H1 (cell line): Measurements from ENCODE around the gene OVCH1.

ENCODE experiments used
- EGR1 ChIP-seq: IDR thresholded peaks from 2 replicates; pipeline ENCODE4 v1.6.1; 2011; ENCODE audit warnings: low read depth, low read length, borderline replicate concordance
- MAFK ChIP-seq: IDR thresholded peaks from 2 replicates; pipeline ENCODE4 v1.6.1; 2012; ENCODE audit warnings: low read depth, mild to moderate bottlenecking, improper control_type of control experiment, low read length
- NRF1 ChIP-seq: IDR thresholded peaks from 2 replicates; pipeline ENCODE4 v1.6.1; 2011; ENCODE audit warnings: mild to moderate bottlenecking, low read depth, low read length, improper control_type of control experiment
- PHF8 ChIP-seq: fragments of 200-600 bp; sonication (generic); conservative IDR thresholded peaks from 2 replicates; pipeline ENCODE4 v1.7.1; 2012; ENCODE audit warnings: low read depth, mild to moderate bottlenecking, inconsistent platforms, low read length, moderate library complexity
- POLR2A ChIP-seq, 2 experiments: IDR thresholded peaks; 1 replicate in 1 of 2; 2 replicates in 1 of 2; pipeline ENCODE4 v1.6.1; 2011; ENCODE audit warnings: low read depth in 2 of 2, low read length in 2 of 2, mild to moderate bottlenecking in 2 of 2; ENCODE audit errors: control extremely low read depth in 1 of 2
- POLR2AphosphoS5 ChIP-seq: IDR thresholded peaks from 2 replicates; pipeline ENCODE4 v1.6.1; 2011; ENCODE audit warnings: low read depth, low read length
- RXRA ChIP-seq: IDR thresholded peaks from 2 replicates; pipeline ENCODE4 v1.6.1; 2011; ENCODE audit warnings: low read depth, mild to moderate bottlenecking, low read length, moderate library complexity; ENCODE audit not compliant: insufficient read depth
- SRF ChIP-seq: IDR thresholded peaks from 2 replicates; pipeline ENCODE4 v1.6.1; 2011; ENCODE audit warnings: mild to moderate bottlenecking, low read depth, low read length, moderate library complexity
- TAF1 ChIP-seq: IDR thresholded peaks from 2 replicates; pipeline ENCODE4 v1.6.1; 2011; ENCODE audit warnings: mild to moderate bottlenecking, low read depth, low read length
- TF ChIP-seq, protein P1 (sequence below), 3 experiments: IDR thresholded peaks; 1 replicate in 2 of 3; 2 replicates in 1 of 3; pipeline versions ENCODE4 v1.5.1 to v1.6.1; 2011; ENCODE audit warnings: low read length in 3 of 3, mild to moderate bottlenecking in 3 of 3, inconsistent platforms in 2 of 3, low read depth in 1 of 3, moderate library complexity in 1 of 3; ENCODE audit not compliant: insufficient read depth in 1 of 3; ENCODE audit errors: control extremely low read depth in 1 of 3
- TF ChIP-seq, protein P2 (sequence below): IDR thresholded peaks from 2 replicates; pipeline ENCODE4 v1.6.1; 2012; ENCODE audit warnings: inconsistent platforms

DNA sequence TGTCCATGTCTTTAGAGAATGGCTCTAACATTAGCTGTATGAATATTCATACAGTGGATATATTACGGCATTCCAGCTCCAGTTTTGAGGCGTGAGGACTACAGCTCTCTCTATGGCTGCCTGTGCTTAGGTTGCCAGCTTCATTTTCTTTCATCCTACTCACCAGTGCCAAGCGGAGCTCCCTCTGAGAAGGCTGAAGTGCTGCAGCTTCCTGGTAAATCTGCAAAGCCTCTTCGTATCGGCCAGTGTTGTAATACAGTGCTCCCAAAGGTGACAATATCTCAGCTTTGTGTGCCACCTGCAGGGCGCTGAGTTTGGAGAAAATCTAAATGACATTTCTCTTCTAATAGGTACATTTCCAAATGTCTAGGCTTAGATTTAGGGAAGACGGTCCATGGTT is 19.8 kb upstream of the OVCH1 start:
- TF ChIP-seq, protein P1, sequence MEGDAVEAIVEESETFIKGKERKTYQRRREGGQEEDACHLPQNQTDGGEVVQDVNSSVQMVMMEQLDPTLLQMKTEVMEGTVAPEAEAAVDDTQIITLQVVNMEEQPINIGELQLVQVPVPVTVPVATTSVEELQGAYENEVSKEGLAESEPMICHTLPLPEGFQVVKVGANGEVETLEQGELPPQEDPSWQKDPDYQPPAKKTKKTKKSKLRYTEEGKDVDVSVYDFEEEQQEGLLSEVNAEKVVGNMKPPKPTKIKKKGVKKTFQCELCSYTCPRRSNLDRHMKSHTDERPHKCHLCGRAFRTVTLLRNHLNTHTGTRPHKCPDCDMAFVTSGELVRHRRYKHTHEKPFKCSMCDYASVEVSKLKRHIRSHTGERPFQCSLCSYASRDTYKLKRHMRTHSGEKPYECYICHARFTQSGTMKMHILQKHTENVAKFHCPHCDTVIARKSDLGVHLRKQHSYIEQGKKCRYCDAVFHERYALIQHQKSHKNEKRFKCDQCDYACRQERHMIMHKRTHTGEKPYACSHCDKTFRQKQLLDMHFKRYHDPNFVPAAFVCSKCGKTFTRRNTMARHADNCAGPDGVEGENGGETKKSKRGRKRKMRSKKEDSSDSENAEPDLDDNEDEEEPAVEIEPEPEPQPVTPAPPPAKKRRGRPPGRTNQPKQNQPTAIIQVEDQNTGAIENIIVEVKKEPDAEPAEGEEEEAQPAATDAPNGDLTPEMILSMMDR (IDR thresholded peaks at IDR 0.05; ENCODE audit: control extremely low read depth in 1 of 3, insufficient read depth in 1 of 3, low read depth in 1 of 3, low read length in 3 of 3) = no peak
- no peak for TF ChIP-seq EGR1
- no peak for TF ChIP-seq POLR2AphosphoS5
- TF ChIP-seq MAFK = no peak
- no peak for TF ChIP-seq PHF8
- TF ChIP-seq POLR2A (IDR thresholded peaks at IDR 0.05; ENCODE audit: control extremely low read depth in 1 of 2, low read depth in 2 of 2, low read length in 2 of 2) = no peak
- TF ChIP-seq SRF = no peak
- TF ChIP-seq RXRA = no peak
- TF ChIP-seq, protein P2, sequence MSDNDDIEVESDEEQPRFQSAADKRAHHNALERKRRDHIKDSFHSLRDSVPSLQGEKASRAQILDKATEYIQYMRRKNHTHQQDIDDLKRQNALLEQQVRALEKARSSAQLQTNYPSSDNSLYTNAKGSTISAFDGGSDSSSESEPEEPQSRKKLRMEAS = no peak
- no peak for TF ChIP-seq TAF1
- TF ChIP-seq NRF1 = no peak
